HEK293T (cell line): ENCODE measurements around the gene GRIN3A.
"Not testable (repeated sequence)": the region's sequence is repeated elsewhere in the genome, so short reads cannot be mapped to it uniquely, and the experiment has no call there.

Experiments used
- CTCF ChIA-PET: fragments of 350-600 bp; formaldehyde crosslinking; extraction: SDS; loops from one replicate; lab custom pipeline; 2021; ENCODE audit warnings: antibody characterized with exemption, inconsistent platforms; lab: Yijun Ruan, JAX
- POLR2A ChIA-PET: fragments of 350-600 bp; formaldehyde crosslinking; extraction: SDS; loops from one replicate; lab custom pipeline; 2020; ENCODE audit warnings: antibody characterized with exemption, inconsistent platforms; lab: Yijun Ruan, JAX
- DNase-seq: peaks from one replicate; pipeline ENCODE4 v3.0.0; 2012; ENCODE audit warnings: mixed read lengths; ENCODE audit errors: extremely low spot score
- ARNT ChIP-seq: fragments of 450-650 bp; IDR thresholded peaks from 2 replicates; pipeline ENCODE4 v1.6.1; 2017; ENCODE audit warnings: mild to moderate bottlenecking
- BHLHE40 ChIP-seq: fragments of 450-650 bp; IDR thresholded peaks from 2 replicates; pipeline ENCODE4 v1.6.1; 2016; ENCODE audit warnings: mild to moderate bottlenecking, moderate library complexity, borderline replicate concordance
- CTBP1 ChIP-seq: fragments of 450-650 bp; IDR thresholded peaks from 2 replicates; pipeline ENCODE4 v1.6.1; 2016; ENCODE audit warnings: borderline replicate concordance
- ELF4 ChIP-seq: fragments of 450-650 bp; IDR thresholded peaks from 2 replicates; pipeline ENCODE4 v1.6.1; 2017; ENCODE audit warnings: antibody characterized with exemption
- FOXA1 ChIP-seq: fragments of 450-650 bp; IDR thresholded peaks from 2 replicates; pipeline ENCODE4 v1.6.1; 2016; ENCODE audit warnings: mild to moderate bottlenecking
- FOXK2 ChIP-seq: fragments of 450-650 bp; IDR thresholded peaks from 2 replicates; pipeline ENCODE4 v1.6.1; 2016; ENCODE audit warnings: mild to moderate bottlenecking
- FOXM1 ChIP-seq: fragments of 450-650 bp; IDR thresholded peaks from 2 replicates; pipeline ENCODE4 v1.6.1; 2017; ENCODE audit warnings: mild to moderate bottlenecking, borderline replicate concordance
- HDGF ChIP-seq: fragments of 450-650 bp; IDR thresholded peaks from 2 replicates; pipeline ENCODE4 v1.6.1; 2017; ENCODE audit warnings: antibody characterized with exemption, borderline replicate concordance
- L3MBTL2 ChIP-seq: fragments of 450-650 bp; conservative IDR thresholded peaks from 2 replicates; pipeline ENCODE4 v1.6.1; 2016; ENCODE audit warnings: mild to moderate bottlenecking
- LEF1 ChIP-seq: fragments of 450-650 bp; IDR thresholded peaks from 2 replicates; pipeline ENCODE4 v1.6.1; 2017; ENCODE audit warnings: mild to moderate bottlenecking, borderline replicate concordance
- NFRKB ChIP-seq: fragments of 450-650 bp; IDR thresholded peaks from 2 replicates; pipeline ENCODE4 v1.6.1; 2016; ENCODE audit warnings: mild to moderate bottlenecking, moderate library complexity
- PKNOX1 ChIP-seq: fragments of 450-650 bp; IDR thresholded peaks from 2 replicates; pipeline ENCODE4 v1.6.1; 2016
- SUZ12 ChIP-seq: fragments of 450-650 bp; IDR thresholded peaks from 2 replicates; pipeline ENCODE4 v1.6.1; 2016; ENCODE audit warnings: mild to moderate bottlenecking
- TARDBP ChIP-seq: fragments of 450-650 bp; IDR thresholded peaks from 2 replicates; pipeline ENCODE4 v1.6.1; 2016
- ZNF384 ChIP-seq: fragments of 450-650 bp; IDR thresholded peaks from 2 replicates; pipeline ENCODE4 v1.6.1; 2016

GRIN3A gene

GRCh38 chr9:101569741-101570501 lies 168.5 kb downstream of the GRIN3A start:
- TF ChIP-seq TARDBP = no peak
- TF ChIP-seq NFRKB = no peak
- TF ChIP-seq BHLHE40 = no peak
- no peak for TF ChIP-seq HDGF
- TF ChIP-seq ELF4 = no peak
- TF ChIP-seq ARNT = no peak
- TF ChIP-seq LEF1 = no peak
- TF ChIP-seq CTBP1 = no peak
- TF ChIP-seq L3MBTL2 = no peak
- TF ChIP-seq FOXK2 = no peak
- no peak for TF ChIP-seq FOXA1
- no peak for TF ChIP-seq SUZ12
- no peak for TF ChIP-seq PKNOX1
- TF ChIP-seq FOXM1 = no peak
- ChIA-PET CTCF (interaction anchor here (1.2 kb wide), 1 partner anchor 111 kb away, joined by 3 read pairs; no protein-coding TSS in a partner anchor), POLR2A (no interaction called here)
- DNase-seq = no peak

- POLR2A ChIA-PET = no interaction called here
- DNase-seq = no peak
- TF ChIP-seq ZNF384 = no peak
- no peak for TF ChIP-seq FOXK2
- TF ChIP-seq LEF1 = no peak
- no peak for TF ChIP-seq ARNT
- TF ChIP-seq ELF4 = no peak
- no peak for TF ChIP-seq HDGF
- no peak for TF ChIP-seq NFRKB
- TF ChIP-seq CTBP1 = no peak
- TF ChIP-seq TARDBP = no peak
- TF ChIP-seq FOXA1 = no peak
- CTCF ChIA-PET = no interaction called here
Observed at GRCh38 chr9:101567725-101568350, 170.6 kb downstream of the GRIN3A start.

GRCh38 chr9:101566904-101567724 lies 171.3 kb downstream of the GRIN3A start:
- ChIA-PET CTCF (no interaction called here), POLR2A (no interaction called here)
- TF ChIP-seq HDGF = no peak
- peak; percentile 58 for TF ChIP-seq PKNOX1
- no peak for TF ChIP-seq CTBP1
- peak; percentile 15 for DNase-seq

- no peak for DNase-seq
- ChIA-PET CTCF (interaction anchor here (0.6 kb wide), 1 partner anchor 88 kb away, joined by 3 read pairs; no protein-coding TSS in a partner anchor), POLR2A (no interaction called here)
- TF ChIP-seq ARNT = no peak
- no peak for TF ChIP-seq L3MBTL2
- no peak for TF ChIP-seq TARDBP
- TF ChIP-seq CTBP1 = no peak
Observed at GRCh38 chr9:101564252-101564651, 174.2 kb downstream of the GRIN3A start.

GRCh38 chr9:101562966-101563365 lies 175.5 kb downstream of the GRIN3A start:
- CTCF ChIA-PET = interaction anchor here (0.6 kb wide), 1 partner anchor 41 kb away, joined by 3 read pairs; no protein-coding TSS in a partner anchor
- POLR2A ChIA-PET = no interaction called here

GRCh38 chr9:101561740-101562139 lies 176.7 kb downstream of the GRIN3A start:
- no peak for DNase-seq
- ChIA-PET CTCF (no interaction called here), POLR2A (no interaction called here)
- no peak for TF ChIP-seq TARDBP
- no peak for TF ChIP-seq ARNT
- no peak for TF ChIP-seq ELF4

More at GRCh38 chr9:101562966-101563365, 175.5 kb downstream of the GRIN3A start:
- no peak for TF ChIP-seq LEF1
- DNase-seq = no peak

- DNase-seq, CTCF ChIA-PET, POLR2A ChIA-PET: not testable (repeated sequence)
Observed at GRCh38 chr9:101549472-101550098, 188.9 kb downstream of the GRIN3A start.
